GM12878 (cell line): ENCODE measurements around the gene PRSS50. TPM values are rescaled to one million over a fixed set of nuclear protein-coding genes. Genes with fewer than 3 reads are reported as not detected.

Source experiments
- ATAC-seq: fragments of 200-7000 bp; cut with Tn5 transposase; 3 replicates; pipeline ENCODE4 v1.9.1; 2020; ENCODE audit warnings: mild to moderate bottlenecking, moderate library complexity
- BruUV-seq: library from RNA; stranded (reverse); fragments of 400-500 nt; replicated peaks from 2 replicates; lab custom pipeline; 2021; lab: Mats Ljungman, UMichigan
- CTCF ChIA-PET: fragments of 300-600 bp; sonication (Branson Sonifier 250); formaldehyde crosslinking; extraction: SDS; loops from one replicate; lab custom pipeline; 2021; ENCODE audit warnings: inconsistent platforms; lab: Yijun Ruan, JAX
- POLR2A ChIA-PET: fragments of 350-600 bp; formaldehyde crosslinking; extraction: SDS; loops from one replicate; lab custom pipeline; 2021; ENCODE audit warnings: inconsistent platforms; lab: Charles Lee
- RAD21 ChIA-PET: fragments of 300-600 bp; sonication (Branson Sonifier 250); formaldehyde crosslinking; loops from one replicate; lab custom pipeline; 2023; ENCODE audit warnings: antibody characterized with exemption; ENCODE audit not compliant: unreplicated experiment; lab: Charles Lee
- SMC1A ChIA-PET: fragments of 300-600 bp; sonication (Branson Sonifier 250); formaldehyde crosslinking; loops from one replicate; lab custom pipeline; 2023; ENCODE audit not compliant: unreplicated experiment, uncharacterized antibody; lab: Charles Lee
- DNase-seq: peaks from one replicate; pipeline ENCODE4 v3.0.0-alpha.2; 2011; ENCODE audit warnings: low read depth, low spot score
- FAIRE-seq: peaks from 3 replicates; lab custom pipeline; 2011; peaks lifted over from hg19 to GRCh38; lab: Jason Lieb, UNC
- H2AFZ ChIP-seq: 2 replicates; pipeline ENCODE4 v1.6.0; 2011; ENCODE audit warnings: low read depth, low read length, control low read depth; ENCODE audit not compliant: control insufficient read depth
- H3K27ac ChIP-seq: 2 replicates; pipeline ENCODE4 v1.5.1; 2011; ENCODE audit warnings: control low read depth; ENCODE audit not compliant: control insufficient read depth, insufficient read depth
- H3K27me3 ChIP-seq, 2 experiments: replicated peaks in 1 of 2; 2 replicates each; pipeline versions ENCODE4 v1.6.0 to v1.6.1; 2011; ENCODE audit warnings: low read length in 1 of 2; ENCODE audit not compliant: control insufficient read depth in 2 of 2, insufficient read depth in 2 of 2
- H3K36me3 ChIP-seq, 2 experiments: 2 replicates each; pipeline ENCODE4 v1.5.1; 2011; ENCODE audit warnings: low read length in 1 of 2; ENCODE audit not compliant: control insufficient read depth in 2 of 2, insufficient read depth in 2 of 2
- H3K4me1 ChIP-seq: 2 replicates; pipeline ENCODE4 v1.6.1; 2011; ENCODE audit warnings: mild to moderate bottlenecking, low read length, moderate library complexity, mixed read lengths; ENCODE audit not compliant: control insufficient read depth, insufficient read depth
- H3K4me2 ChIP-seq: 2 replicates; pipeline ENCODE4 v1.6.0; 2011; ENCODE audit warnings: control low read depth; ENCODE audit not compliant: control insufficient read depth, insufficient read depth
- H3K4me3 ChIP-seq: fragments of 200-600 bp; sonication (generic); 2 replicates; pipeline ENCODE4 v1.5.1; 2016
- H3K79me2 ChIP-seq: 2 replicates; pipeline ENCODE4 v1.6.0; 2011; ENCODE audit warnings: low read length; ENCODE audit not compliant: control insufficient read depth, insufficient read depth
- H3K9ac ChIP-seq: 2 replicates; pipeline ENCODE4 v1.8.0; 2011; ENCODE audit warnings: low read length, control low read depth, mixed read lengths; ENCODE audit not compliant: control insufficient read depth, insufficient read depth
- H3K9me3 ChIP-seq: replicated peaks from 3 replicates; pipeline ENCODE4 v1.5.1; 2011; ENCODE audit warnings: mild to moderate bottlenecking, low read length; ENCODE audit not compliant: control insufficient read depth, insufficient read depth
- H4K20me1 ChIP-seq: 2 replicates; pipeline ENCODE4 v1.6.0; 2011; ENCODE audit not compliant: control insufficient read depth, insufficient read depth
- CREM ChIP-seq: IDR thresholded peaks from 2 replicates; pipeline ENCODE4 v1.6.1; 2014; ENCODE audit warnings: antibody characterized with exemption, low read depth
- IKZF2 ChIP-seq, 2 experiments: fragments of 450-650 bp; IDR thresholded peaks; 2 replicates each; pipeline ENCODE4 v1.6.1; 2017; ENCODE audit warnings: mild to moderate bottlenecking in 2 of 2, moderate library complexity in 2 of 2
- IRF5 ChIP-seq: fragments of 450-650 bp; IDR thresholded peaks from 2 replicates; pipeline ENCODE4 v1.6.1; 2017; ENCODE audit warnings: borderline replicate concordance
- PAX5 ChIP-seq: IDR thresholded peaks from 2 replicates; pipeline ENCODE4 v1.6.1; 2011; ENCODE audit warnings: low read depth, low read length, borderline replicate concordance
- POLR2AphosphoS5 ChIP-seq: IDR thresholded peaks from 2 replicates; pipeline ENCODE4 v1.6.1; 2011; ENCODE audit warnings: mild to moderate bottlenecking, low read length, inconsistent platforms
- SREBF1 ChIP-seq: IDR thresholded peaks from 2 replicates; pipeline ENCODE4 v1.6.1; 2012; ENCODE audit warnings: mild to moderate bottlenecking, low read length
- whole genome bisulfite sequencing: methylation state at CpG from one replicate; pipeline ENCODE4 v1.1.6; 2016; ENCODE audit warnings: low lambda C conversion rate; ENCODE audit not compliant: insufficient replicate concordance, insufficient coverage; ENCODE audit errors: missing lambda C conversion rate; 5-methylcytosine and 5-hydroxymethylcytosine counted together
- in situ Hi-C: fragments of 300-500 bp; cut with MboI; formaldehyde crosslinking; loops from 9 replicates; pipeline ENCODE4 v1.14.3; 2018; ENCODE audit warnings: mixed read lengths
- intact Hi-C: fragments of 100-400 bp; cut with micrococcal nuclease; formaldehyde crosslinking; loops from one replicate; pipeline ENCODE4 v1.14.2; 2022; ENCODE audit not compliant: unreplicated experiment
- polyA plus RNA-seq, 11 experiments: library from polyadenylated mRNA; depleted of rRNA in 4 of 11; unstranded in 6 of 11; stranded (reverse) in 5 of 11; fragments of >200 nt; fragmentation: Nextera tagmentation in 4 of 11; fragmentation: Illumina TruSeq in 1 of 11; extraction: Ambion mirVana in 4 of 11; extraction: Trizol in 1 of 11; gene quantifications; 1 replicate in 1 of 11; 2 replicates in 10 of 11; pipeline versions ENCODE4 v1.2.1 to v1.2.3, GENCODE V29; 2011 to 2016; ENCODE audit warnings: inconsistent platforms in 2 of 11, missing spikeins in 2 of 11, low read depth in 1 of 11
- total RNA-seq, 4 experiments: library from RNA; depleted of rRNA in 3 of 4; stranded (reverse); fragments of >200 nt in 3 of 4; fragmentation: Illumina TruSeq in 1 of 4; extraction: Trizol in 1 of 4; gene quantifications; 2 replicates each; pipeline versions ENCODE4 v1.2.1 to v1.2.3, GENCODE V29; 2013 to 2021

PRSS50 gene
- total and polyA plus RNA-seq, 10 of the 15 experiments (the other 5 are each of a cell fraction or from before 2014, with no cell fraction given), result 0.05 TPM; not detected in 9

DNA sequence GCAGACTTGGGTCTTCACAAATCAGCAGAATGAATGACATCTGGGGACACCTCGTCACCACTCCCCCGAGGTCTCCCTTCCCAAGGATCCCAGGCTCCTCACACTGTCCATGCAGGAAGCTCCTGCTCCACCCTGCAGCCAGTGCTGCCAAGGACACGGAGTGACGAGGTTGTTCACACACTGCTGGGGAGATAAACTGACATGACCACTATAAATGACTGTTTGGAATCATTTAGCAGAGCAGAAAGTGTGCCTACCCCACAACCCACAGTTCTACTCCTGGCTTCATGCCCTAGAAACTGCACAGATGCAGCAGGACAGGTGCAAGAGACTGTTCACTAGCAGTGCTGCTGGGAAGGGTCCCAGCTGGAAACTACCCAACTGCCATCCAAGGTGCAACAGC is 19.7 kb upstream of the PRSS50 start:
- Histone ChIP-seq H3K4me3 (no peak overlapping the region), H3K9ac (no peak overlapping the region), H3K27ac (no peak overlapping the region), H3K4me1 (no peaks in the 10 kb centered on the region), H3K79me2 (no peaks in the 10 kb centered on the region), H4K20me1 (no peaks in the 10 kb centered on the region), H3K4me2 (no peak overlapping the region), H3K36me3 (no peaks in the 10 kb centered on the region), H2AFZ (no peak overlapping the region), H3K27me3 (no peaks in the 10 kb centered on the region; a peak in 1 of 4 replicates), H3K9me3 (no peaks in the 10 kb centered on the region)
- ChIA-PET CTCF (interaction anchor here (1.3 kb wide), 2 partner anchors 10 to 110 kb away, joined by 3 to 4 read pairs; no protein-coding TSS in a partner anchor), RAD21 (no interaction called here), SMC1A (interaction anchor here (1.4 kb wide), 1 partner anchor 25 kb away, joined by 4 read pairs; no protein-coding TSS in a partner anchor), POLR2A (no interaction called here)
- ATAC-seq, result no peak
- no peak for FAIRE-seq
- 9% methylated on average over 4 of the region's 4 CpGs for WGBS
- BruUV-seq, result no TSS peak
- no peak for DNase-seq
- TF ChIP-seq IRF5 (no peak), IKZF2 (IDR thresholded peaks at IDR 0.05) (no peak), POLR2AphosphoS5 (no peak), SREBF1 (no peak), PAX5 (no peak), CREM (no peak)
- in situ Hi-C loops, result no loop called here
- intact Hi-C loops, result no loop called here
